GM21825 (cell line): ENCODE results near the gene M1AP.

Experiments
- ATAC-seq: cut with Tn5 transposase; IDR thresholded peaks from one replicate; pipeline ENCODE4 v1.9.1; 2021; ENCODE audit warnings: mild to moderate bottlenecking, moderate library complexity; ENCODE audit not compliant: unreplicated experiment

Gene M1AP

DNA sequence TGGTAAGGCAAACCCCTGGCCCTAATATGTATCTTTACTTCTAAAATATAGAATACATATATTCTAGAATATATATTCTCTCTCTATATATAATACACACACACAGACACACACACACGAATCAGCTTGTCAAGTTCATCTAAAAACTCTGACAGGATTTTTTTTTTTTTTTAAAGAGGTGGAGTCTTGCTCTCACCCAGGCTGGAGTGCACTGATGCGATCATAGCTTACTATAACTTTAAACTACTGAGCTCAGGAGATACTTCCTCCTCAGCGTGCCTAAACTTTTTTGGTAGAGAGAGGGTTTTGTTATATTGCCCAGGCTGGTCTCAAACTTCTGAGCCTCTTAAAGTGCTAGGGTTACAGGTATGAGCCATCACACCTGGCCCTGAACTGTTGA lies 48.5 kb downstream of the M1AP start:
- no peak for ATAC-seq

DNA sequence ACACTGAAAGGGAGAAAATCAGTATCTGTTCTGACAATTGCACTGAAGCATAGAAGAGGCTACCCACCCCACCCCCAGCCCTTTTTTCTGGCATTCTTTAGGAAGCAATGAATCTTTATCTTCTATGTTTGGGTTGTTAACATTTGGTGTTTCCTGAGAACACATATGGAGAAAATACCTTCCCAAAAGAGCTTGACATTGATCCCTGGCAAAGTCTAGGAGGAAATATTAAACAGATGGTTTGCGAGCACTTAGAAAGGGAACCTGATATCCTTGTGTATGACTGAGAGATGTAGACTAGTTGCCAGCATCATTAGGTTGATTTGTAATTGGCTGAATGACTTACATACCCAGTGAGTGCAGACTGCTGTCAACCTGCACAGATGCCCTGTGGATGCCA lies 50.7 kb downstream of the M1AP start:
- no peak for ATAC-seq

- ATAC-seq, result no peak
These were observed 51.5 kb downstream of the M1AP start for GRCh38 chr2:74596584-74596983.

GRCh38 chr2:74593826-74594772 lies 54.0 kb downstream of the M1AP start:
- no peak for ATAC-seq

GRCh38 chr2:74588664-74589063 lies 59.5 kb downstream of the M1AP start:
- no peak for ATAC-seq

GRCh38 chr2:74587664-74588277 lies 60.4 kb downstream of the M1AP start:
- peak; percentile 62 for ATAC-seq

DNA sequence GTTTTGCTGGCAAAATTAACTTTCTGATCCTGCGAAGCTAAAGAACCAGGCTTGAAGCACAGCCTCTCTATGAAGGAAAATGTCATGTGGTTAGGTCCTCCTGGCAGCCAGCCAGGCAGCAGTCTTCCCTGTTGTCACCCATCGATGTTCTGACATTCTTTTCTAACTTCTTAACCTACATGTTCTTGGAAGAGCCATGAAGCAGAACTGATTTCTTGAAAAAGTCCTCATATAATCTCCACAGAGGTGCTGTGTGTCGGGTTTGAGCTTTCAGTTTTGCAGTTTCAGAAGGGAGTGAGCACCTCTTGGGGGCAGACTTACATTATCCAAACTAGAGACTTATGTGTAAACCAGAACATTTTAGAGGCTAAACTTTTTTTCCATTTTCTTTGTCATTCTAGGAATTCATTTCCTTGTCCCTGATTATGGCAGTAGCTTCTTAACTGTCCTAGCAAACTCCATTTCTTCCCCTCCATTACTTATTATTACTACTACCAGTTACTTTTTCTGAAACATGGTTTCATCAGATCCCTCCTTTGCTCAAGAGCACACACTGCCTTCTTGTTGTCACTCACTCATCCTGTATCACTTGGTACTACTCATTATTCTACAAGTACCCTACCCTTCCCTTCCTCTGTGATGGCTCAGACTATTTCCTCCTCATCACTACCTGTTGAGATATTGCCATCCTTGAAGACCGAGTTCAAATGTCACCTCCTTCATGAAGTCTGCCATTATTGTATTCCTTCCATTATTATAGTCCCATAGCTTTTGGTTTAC lies 62.5 kb downstream of the M1AP start:
- peak; percentile 49 for ATAC-seq

GRCh38 chr2:74584088-74584645 lies 64.0 kb downstream of the M1AP start:
- ATAC-seq, result peak; percentile 63

DNA sequence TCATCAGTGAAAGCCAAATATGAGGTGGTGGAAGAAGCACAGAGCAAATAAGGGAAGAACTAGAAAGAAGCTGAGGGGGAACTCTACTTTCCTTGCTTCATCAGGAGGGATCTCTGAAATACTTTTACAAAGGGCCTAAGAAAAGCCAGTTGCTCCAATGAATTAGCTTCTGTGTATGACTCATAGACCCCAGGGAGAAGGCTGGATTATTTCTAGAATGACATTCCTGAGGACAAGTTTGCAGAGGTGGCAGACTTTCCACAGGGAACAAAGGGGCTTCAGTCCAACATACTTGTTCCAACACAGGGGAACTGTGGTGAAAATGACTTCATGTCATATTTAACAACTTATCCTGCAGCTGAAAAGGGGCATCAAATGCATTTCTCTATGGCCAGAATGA lies 64.6 kb downstream of the M1AP start:
- no peak for ATAC-seq

GRCh38 chr2:74582184-74582583 lies 65.9 kb downstream of the M1AP start:
- no peak for ATAC-seq

- no peak for ATAC-seq
These were observed 66.7 kb downstream of the M1AP start for GRCh38 chr2:74581463-74581862.

DNA sequence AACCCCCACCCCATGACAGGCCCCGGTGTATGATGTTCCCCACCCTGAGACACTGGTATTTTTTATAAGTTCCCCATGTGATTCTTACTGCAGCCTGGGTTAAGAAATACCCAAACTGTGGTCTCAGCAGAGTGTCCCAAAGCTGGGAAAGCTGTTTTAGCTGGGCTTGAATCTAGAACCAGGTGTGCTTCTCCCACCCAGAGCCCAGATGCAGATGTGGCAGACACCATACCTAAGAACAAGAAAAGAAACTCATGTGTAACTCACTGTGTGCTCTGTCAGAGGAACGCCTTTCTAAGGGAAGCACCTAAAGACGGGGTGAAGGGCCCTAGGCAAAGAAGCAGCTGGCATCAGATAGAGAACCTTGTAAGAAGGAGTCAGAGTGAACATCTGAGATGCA lies 69.7 kb downstream of the M1AP start:
- ATAC-seq, result no peak

DNA sequence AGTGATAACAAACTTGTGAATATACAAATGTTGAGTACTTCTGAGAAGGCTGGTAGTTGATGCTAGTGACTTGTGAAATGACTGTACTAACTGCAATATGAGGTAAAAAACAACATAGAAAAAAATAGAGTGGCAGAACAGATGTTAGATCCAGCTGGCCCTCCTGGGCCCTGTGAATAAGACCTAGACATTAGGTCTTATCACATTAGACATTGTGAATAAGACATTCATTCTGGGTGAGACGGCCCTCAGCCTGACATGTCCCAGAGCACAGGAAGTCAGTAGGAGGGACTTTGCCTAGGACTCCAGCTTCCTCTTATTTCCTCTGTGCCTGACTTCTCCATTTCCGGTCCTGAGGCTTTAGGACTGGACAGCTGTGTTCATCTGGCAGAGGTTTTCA lies 70.7 kb downstream of the M1AP start:
- ATAC-seq, result peak; percentile 38

GRCh38 chr2:74576863-74577229 lies 71.3 kb downstream of the M1AP start:
- peak; percentile 26 for ATAC-seq

DNA sequence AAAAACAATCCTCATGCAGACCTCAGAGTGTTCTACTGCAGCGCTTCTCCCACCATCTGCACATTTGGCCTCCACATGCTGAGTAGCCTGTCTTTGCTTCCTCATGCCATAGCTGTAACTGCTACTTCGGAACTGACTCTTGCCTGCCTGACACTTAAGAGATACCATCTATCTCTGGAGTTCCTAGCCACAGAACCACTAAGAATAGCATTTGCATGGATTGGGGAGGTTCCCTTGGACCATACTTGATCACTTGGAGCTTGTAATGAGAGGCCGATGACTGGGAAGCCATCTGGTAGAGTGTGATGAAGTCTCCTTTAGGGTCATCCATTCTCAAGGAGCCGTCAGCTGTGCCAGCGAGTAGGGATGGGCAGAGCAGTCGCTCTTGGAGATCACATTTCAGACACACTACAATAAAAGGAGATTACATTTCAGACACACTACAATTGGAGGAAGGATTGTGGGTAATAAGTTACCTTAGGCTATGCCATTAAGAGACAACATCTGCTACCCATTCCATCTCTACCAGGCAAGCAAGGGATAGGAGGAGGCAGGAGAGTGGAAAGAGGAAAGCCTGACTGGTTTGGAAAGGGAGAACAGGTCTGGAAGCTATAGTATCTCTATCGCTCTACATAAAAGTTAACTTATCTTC lies 71.8 kb downstream of the M1AP start:
- no peak for ATAC-seq

DNA sequence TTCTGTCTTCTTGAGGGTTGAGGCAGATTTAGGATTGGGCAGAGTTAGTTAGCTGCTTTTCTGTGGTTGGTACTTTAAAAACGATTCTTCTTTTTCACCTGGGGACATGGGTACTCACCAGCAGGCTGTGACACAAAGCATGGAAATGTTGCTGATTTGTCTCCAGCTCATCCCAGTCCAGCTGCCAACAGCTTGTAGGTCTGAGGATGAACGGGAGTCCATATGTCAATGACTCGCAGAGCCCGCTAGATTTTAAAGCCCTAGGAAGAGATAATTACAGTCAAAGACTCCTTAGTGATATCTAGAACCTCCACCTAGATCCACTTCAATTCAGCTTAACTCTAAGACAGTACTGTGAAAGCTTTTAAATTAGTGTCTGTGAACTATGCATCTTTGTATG lies 72.8 kb downstream of the M1AP start:
- no peak for ATAC-seq

DNA sequence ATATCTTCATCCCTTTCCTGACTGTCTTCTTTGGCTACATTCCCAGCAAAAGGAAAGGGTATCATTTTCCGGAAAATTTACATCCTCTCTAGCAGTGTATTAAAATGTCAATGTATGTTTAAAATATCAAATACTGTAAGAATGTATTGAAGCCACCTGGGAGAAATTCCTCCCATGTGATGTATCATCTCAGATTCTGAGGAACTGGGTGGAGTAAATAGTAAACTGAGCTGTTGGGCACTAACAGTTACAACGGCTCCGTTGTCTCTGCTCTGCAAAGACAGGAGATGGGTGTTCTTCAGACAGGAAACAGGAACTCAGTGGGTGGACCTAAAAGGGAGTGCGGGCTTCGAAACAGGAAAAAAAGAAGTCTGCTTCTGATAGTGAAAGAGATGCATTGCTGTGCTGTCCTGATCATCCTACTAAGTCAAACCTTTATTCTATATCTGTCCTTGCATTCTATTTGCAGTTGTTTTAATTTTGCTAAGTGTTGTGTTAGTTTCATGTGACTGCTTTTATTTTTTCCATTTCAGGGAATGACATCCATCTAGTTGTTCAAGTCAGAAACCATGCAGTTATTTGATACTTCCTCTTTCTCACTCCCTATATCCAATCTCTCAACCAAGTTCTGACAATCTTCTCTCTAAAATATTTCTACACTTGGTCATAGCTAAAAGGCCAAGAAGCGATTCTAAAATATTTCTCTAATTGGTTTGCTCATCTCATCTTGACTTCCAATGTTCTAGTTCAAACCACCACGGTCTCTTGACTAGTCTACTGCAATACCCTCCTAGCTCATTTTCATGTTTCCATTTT lies 74.2 kb downstream of the M1AP start:
- peak; percentile 38 for ATAC-seq

DNA sequence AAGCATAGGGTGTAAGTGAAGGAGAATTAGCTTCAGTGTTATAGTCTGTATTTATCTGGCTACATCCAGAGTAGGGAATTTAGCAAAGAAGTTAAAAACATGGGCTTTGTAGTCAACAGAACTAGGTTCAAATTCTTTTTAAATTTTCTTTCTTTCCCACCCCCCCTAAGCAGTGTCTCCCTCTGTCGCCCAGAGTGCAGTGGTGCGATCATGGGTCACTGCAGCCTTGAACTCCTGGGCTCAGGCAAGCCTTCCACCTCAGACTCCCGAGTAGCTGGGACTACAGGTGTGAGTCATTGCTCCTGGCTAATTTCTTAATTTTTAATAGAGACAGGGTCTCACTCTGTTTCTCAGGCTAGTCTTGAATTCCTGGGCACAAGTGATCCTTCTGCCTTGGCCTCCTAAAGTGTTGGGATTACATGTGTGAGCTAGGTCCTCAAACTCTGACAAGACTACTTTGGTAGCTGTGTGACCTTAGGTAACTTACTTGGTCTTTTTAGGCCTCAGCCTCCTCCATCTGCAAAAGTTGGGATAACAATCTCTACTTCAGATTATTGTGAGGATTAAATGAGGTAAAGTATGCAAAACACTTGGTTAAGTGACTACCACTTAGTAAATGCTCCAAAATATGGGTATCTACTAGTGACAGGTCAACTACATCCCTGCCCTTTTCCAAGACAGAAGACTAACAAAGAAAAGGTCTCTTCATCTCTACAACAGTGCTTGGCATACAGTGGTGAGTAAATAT lies 75.8 kb downstream of the M1AP start:
- no peak for ATAC-seq

GRCh38 chr2:74571058-74571457 lies 77.1 kb downstream of the M1AP start:
- peak; percentile 59 for ATAC-seq
